ENCODE results near the gene GDPGP1. TPM values are rescaled to one million over a fixed set of nuclear protein-coding genes. Genes with fewer than 3 reads are reported as not detected.
"Not testable (repeated sequence)": the region's sequence is repeated elsewhere in the genome, so short reads cannot be mapped to it uniquely, and the experiment has no call there.

The GDPGP1 gene
- total RNA-seq, 1 experiment from 2014 or later: 5.9 TPM

- DNase-seq (ENCODE audit: low read depth): not testable (repeated sequence)
Measured at GRCh38 chr15:90260731-90261130, 26.7 kb downstream of the GDPGP1 start.

GRCh38 chr15:90261811-90262210 is 27.8 kb downstream of the GDPGP1 start:
- DNase-seq (ENCODE audit: low read depth): peak; percentile 45

- DNase-seq (ENCODE audit: low read depth): peak; percentile 21
Measured at GRCh38 chr15:90262426-90262825, 28.4 kb downstream of the GDPGP1 start.

- DNase-seq (ENCODE audit: low read depth): peak; percentile 53
Measured at GRCh38 chr15:90264671-90265070, 30.7 kb downstream of the GDPGP1 start.

- peak; percentile 90 for DNase-seq (ENCODE audit: low read depth)
Measured at GRCh38 chr15:90265271-90266060, 31.5 kb downstream of the GDPGP1 start, which contains the start of gene NGRN. NGRN (plus strand) TSS chr15:90265672; CDS start chr15:90265713, 41 bp downstream.

- DNase-seq (ENCODE audit: low read depth): peak; percentile 47
Measured at GRCh38 chr15:90266061-90266431, 32.0 kb downstream of the GDPGP1 start.

- DNase-seq (ENCODE audit: low read depth): no peak
Measured at GRCh38 chr15:90266485-90266884, 32.5 kb downstream of the GDPGP1 start.

GRCh38 chr15:90268415-90268814 is 34.4 kb downstream of the GDPGP1 start:
- DNase-seq (ENCODE audit: low read depth): no peak

- no peak for DNase-seq (ENCODE audit: low read depth)
Measured at GRCh38 chr15:90270502-90271150, 36.6 kb downstream of the GDPGP1 start.

GRCh38 chr15:90271459-90272166 is 37.6 kb downstream of the GDPGP1 start:
- DNase-seq (ENCODE audit: low read depth): no peak

GRCh38 chr15:90278467-90278866 is 44.5 kb downstream of the GDPGP1 start:
- DNase-seq (ENCODE audit: low read depth): not testable (repeated sequence)

GRCh38 chr15:90280743-90281142 is 46.7 kb downstream of the GDPGP1 start:
- not testable (repeated sequence) for DNase-seq (ENCODE audit: low read depth)

- DNase-seq (ENCODE audit: low read depth): not testable (repeated sequence)
Measured at GRCh38 chr15:90281637-90282036, 47.6 kb downstream of the GDPGP1 start.

GRCh38 chr15:90286678-90287077 is 52.7 kb downstream of the GDPGP1 start:
- DNase-seq (ENCODE audit: low read depth): peak; percentile 56

- no peak for DNase-seq (ENCODE audit: low read depth)
Measured at GRCh38 chr15:90287101-90287500, 53.1 kb downstream of the GDPGP1 start.

GRCh38 chr15:90287946-90288345 is 53.9 kb downstream of the GDPGP1 start:
- no peak for DNase-seq (ENCODE audit: low read depth)

- DNase-seq (ENCODE audit: low read depth): peak; percentile 26
Measured at GRCh38 chr15:90291679-90292356, 57.8 kb downstream of the GDPGP1 start.

GRCh38 chr15:90293040-90293810 is 59.2 kb downstream of the GDPGP1 start:
- DNase-seq (ENCODE audit: low read depth): peak; percentile 48

GRCh38 chr15:90294159-90294558 is 60.1 kb downstream of the GDPGP1 start:
- DNase-seq (ENCODE audit: low read depth): no peak

GRCh38 chr15:90294601-90295269 is 60.7 kb downstream of the GDPGP1 start:
- peak; percentile 9 for DNase-seq (ENCODE audit: low read depth)

- DNase-seq (ENCODE audit: low read depth): no peak
Measured at GRCh38 chr15:90295270-90295648, 61.2 kb downstream of the GDPGP1 start.

Measured in RPMI7951 (cell line).